Upper lobe of left lung (tissue), 6 donors: ENCODE measurements around the gene JUNB. TPM values are rescaled to one million over a fixed set of nuclear protein-coding genes. Genes with fewer than 3 reads are reported as not detected.

Source experiments
- ATAC-seq, 2 donors: fragments of 200-7000 bp; cut with Tn5 transposase; one replicate each; pipeline ENCODE4 v1.9.1; 2022; ENCODE audit warnings: mild to moderate bottlenecking in 2 of 2, moderate library complexity in 2 of 2; ENCODE audit not compliant: low FRiP score in 2 of 2
- DNase-seq, 2 donors: peaks; one replicate each; pipeline ENCODE4 v3.0.0-alpha.2; 2019 to 2020
- H3K27ac ChIP-seq, 4 donors: fragments of 200-600 bp; sonication (generic); one replicate each; pipeline ENCODE4 v1.5.1; 2016 to 2019
- H3K27me3 ChIP-seq, 4 donors: fragments of 200-600 bp; sonication (generic); one replicate each; pipeline ENCODE4 v1.5.1; 2017 to 2019
- H3K36me3 ChIP-seq, 4 donors: fragments of 200-600 bp; sonication (generic); one replicate each; pipeline ENCODE4 v1.5.1; 2016 to 2019
- H3K4me1 ChIP-seq, 4 donors: fragments of 200-600 bp; sonication (generic); one replicate each; pipeline ENCODE4 v1.5.1; 2018 to 2019
- H3K4me3 ChIP-seq, 4 donors: fragments of 200-600 bp; sonication (generic); one replicate each; pipeline ENCODE4 v1.5.1; 2017 to 2019; ENCODE audit warnings: mild to moderate bottlenecking in 2 of 4, moderate library complexity in 1 of 4
- H3K9me3 ChIP-seq, 4 donors: fragments of 200-600 bp; sonication (generic); one replicate each; pipeline ENCODE4 v1.5.1; 2018 to 2019
- EP300 ChIP-seq, 4 donors: sonication (generic); formaldehyde crosslinking; IDR thresholded peaks; one replicate each; pipeline ENCODE4 v1.5.1; 2017; ENCODE audit warnings: antibody characterized with exemption in 4 of 4, control low read depth in 2 of 4
- POLR2A ChIP-seq, 4 donors: fragments of 450-650 bp; IDR thresholded peaks; one replicate each; pipeline ENCODE4 v1.5.1; 2016 to 2017; ENCODE audit warnings: antibody characterized with exemption in 4 of 4, mild to moderate bottlenecking in 2 of 4
- POLR2AphosphoS5 ChIP-seq, 2 donors: sonication (generic); formaldehyde crosslinking; IDR thresholded peaks; one replicate each; pipeline ENCODE4 v1.5.1; 2017; ENCODE audit warnings: antibody characterized with exemption in 2 of 2
- WGBS, 2 donors: methylation state at CpG; one replicate each; pipeline ENCODE4 v1.1.5; 2017 to 2018; 5-methylcytosine and 5-hydroxymethylcytosine counted together
- total RNA-seq, 6 donors: library from RNA; depleted of rRNA in 4 of 6; stranded (reverse); fragments of >200 nt in 4 of 6; gene quantifications; one replicate each; pipeline versions ENCODE4 v1.1.0 to v1.2.1, GENCODE V29; 2016 to 2021
- TF ChIP-seq, protein P1 (sequence below), 6 experiments: fragments of 450-650 bp in 4 of 6; fragments of 200-600 bp in 2 of 6; sonication (generic) in 2 of 6; IDR thresholded peaks; one replicate each; pipeline ENCODE4 v1.5.1; 2016 to 2019; ENCODE audit warnings: antibody characterized with exemption in 6 of 6
- donor health status: DM: no; HTN: no; CAD: no; lungs with moderate emphysema.
- donor health status: DM: no; HTN: yes; CAD: no; lungs with severe emphysema.

The JUNB gene
- total RNA-seq, 6 donors from 2014 or later: 127 to 422 (median 354) TPM

DNA sequence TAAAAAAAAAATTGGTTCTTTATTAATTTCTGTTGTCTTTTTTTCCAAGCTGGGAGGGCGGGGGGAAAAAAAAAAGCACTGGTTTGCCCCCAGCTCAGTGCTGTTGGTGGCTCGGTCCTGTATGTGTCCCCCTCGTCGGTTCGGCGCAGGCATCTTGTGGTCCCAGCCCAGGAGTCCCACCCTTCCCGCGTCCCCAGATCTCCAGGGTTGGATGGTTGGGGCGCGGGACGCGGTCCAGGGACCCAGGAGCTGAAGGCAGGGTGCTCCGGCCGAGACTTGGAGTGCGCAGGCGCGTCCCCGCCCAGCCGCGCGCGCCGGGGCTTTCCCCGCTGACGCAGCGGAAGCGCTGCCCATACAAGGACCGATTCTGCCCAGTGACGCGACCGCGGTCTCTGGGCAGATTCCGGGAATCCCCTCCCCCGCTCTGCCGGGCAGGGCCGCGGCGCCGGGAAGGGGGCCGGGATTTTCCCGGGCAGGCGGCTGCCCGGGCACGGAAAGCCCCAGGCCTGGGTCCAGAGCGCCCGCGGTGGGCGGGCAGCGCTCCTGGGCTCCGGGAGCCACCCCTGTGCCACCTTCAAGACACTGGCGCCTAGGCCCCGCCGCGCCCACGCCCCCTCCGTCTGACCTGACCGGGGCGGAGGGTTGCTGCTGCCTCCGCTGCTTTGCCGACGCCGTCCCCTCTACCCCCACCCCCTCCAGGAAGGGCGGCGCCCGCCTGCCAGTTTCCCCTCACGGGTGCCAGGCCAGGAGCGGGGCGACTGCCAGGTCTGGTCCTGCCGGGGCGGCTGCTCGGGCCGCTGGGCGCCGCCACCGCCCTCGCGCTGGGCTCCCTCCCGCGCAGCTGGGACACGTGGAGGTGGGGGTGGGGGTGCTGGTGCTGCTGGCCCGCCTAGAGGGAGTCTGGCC is 2.3 kb downstream of the JUNB start:
- DNase-seq (peak; percentile 91 to 98), ATAC-seq (peak; percentile 40 to 45)
- no peaks in the 10 kb centered on the region for H3K27me3 ChIP-seq
- peaks cover 32 to 46% (median 36%) of the 10 kb centered on the region in 4 donors for H3K4me1 ChIP-seq
- H3K36me3 ChIP-seq: peaks cover 0 to 12% (median 0%) of the 10 kb centered on the region in 4 donors
- H3K9me3 ChIP-seq: no peaks in the 10 kb centered on the region
- H3K27ac ChIP-seq: peak overlapping the region; percentile 96 to 100 (median 98)
- TF ChIP-seq EP300 (IDR thresholded peaks at IDR 0.05) (peak; percentile 82 to 99 (median 98)), POLR2A (IDR thresholded peaks at IDR 0.05) (peak; percentile 6 to 92 (median 70)), POLR2AphosphoS5 (IDR thresholded peaks at IDR 0.05) (peak; percentile 94 to 99)
- TF ChIP-seq, protein P1, sequence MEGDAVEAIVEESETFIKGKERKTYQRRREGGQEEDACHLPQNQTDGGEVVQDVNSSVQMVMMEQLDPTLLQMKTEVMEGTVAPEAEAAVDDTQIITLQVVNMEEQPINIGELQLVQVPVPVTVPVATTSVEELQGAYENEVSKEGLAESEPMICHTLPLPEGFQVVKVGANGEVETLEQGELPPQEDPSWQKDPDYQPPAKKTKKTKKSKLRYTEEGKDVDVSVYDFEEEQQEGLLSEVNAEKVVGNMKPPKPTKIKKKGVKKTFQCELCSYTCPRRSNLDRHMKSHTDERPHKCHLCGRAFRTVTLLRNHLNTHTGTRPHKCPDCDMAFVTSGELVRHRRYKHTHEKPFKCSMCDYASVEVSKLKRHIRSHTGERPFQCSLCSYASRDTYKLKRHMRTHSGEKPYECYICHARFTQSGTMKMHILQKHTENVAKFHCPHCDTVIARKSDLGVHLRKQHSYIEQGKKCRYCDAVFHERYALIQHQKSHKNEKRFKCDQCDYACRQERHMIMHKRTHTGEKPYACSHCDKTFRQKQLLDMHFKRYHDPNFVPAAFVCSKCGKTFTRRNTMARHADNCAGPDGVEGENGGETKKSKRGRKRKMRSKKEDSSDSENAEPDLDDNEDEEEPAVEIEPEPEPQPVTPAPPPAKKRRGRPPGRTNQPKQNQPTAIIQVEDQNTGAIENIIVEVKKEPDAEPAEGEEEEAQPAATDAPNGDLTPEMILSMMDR (IDR thresholded peaks at IDR 0.05): no peak
- 0% methylated on average over 28 to 38 of the region's 81 CpGs for WGBS, 2 donors
- peak overlapping the region; percentile 84 to 96 (median 94) for H3K4me3 ChIP-seq

DNA sequence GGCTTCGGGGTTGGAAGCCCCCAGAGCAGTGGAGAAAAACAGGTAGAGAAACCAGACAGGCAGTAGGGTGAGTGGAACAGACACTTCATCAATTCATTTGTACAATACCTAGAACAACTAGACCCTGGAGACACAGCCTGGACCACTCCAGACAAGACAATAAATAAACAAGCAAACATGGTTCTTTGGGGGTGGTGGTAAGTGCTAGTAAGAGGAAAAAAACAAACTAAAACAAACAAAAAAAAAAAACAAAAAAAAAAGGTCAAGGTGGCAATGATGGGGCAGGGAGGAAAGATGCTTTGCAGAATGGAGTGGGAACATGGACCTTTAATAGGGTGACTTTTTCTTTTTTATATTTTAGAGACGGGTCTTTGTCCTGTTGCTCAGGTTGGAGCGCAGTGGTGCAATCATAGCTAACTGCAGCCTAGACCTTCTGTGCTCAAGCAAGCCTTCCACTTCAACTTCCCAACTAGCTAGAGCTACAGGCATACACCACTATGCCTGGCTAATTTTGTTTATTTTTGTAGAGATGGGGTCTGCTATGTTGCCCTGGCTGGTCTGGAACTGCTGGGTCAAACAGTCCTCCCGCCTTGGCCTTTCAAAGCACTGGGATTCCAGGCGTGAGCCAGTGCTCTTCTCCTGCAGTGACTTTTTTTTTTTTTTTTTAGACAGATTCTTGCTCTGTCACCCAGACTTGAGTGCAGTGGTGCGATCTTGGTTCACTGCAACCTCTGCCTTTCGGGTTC is 3.1 kb downstream of the JUNB start:
- ATAC-seq (no peak), DNase-seq (peak in 1 of 2 donors; percentile 31)
- peak overlapping the region in 3 of 4 donors; percentile 84 to 96 (median 93) for H3K4me3 ChIP-seq
- peaks cover 25 to 37% (median 28%) of the 10 kb centered on the region in 4 donors for H3K4me1 ChIP-seq
- TF ChIP-seq POLR2A (IDR thresholded peaks at IDR 0.05) (no peak), POLR2AphosphoS5 (IDR thresholded peaks at IDR 0.05) (no peak), EP300 (IDR thresholded peaks at IDR 0.05) (no peak)
- TF ChIP-seq, protein P1 (IDR thresholded peaks at IDR 0.05): no peak
- H3K27ac ChIP-seq: peak overlapping the region; percentile 96 to 100 (median 98)
- no peaks in the 10 kb centered on the region for H3K9me3 ChIP-seq
- peaks cover 0 to 21% (median 6%) of the 10 kb centered on the region in 4 donors for H3K36me3 ChIP-seq
- no peaks in the 10 kb centered on the region for H3K27me3 ChIP-seq
- 72 to 75% methylated on average over 7 of the region's 7 CpGs for WGBS, 2 donors

DNA sequence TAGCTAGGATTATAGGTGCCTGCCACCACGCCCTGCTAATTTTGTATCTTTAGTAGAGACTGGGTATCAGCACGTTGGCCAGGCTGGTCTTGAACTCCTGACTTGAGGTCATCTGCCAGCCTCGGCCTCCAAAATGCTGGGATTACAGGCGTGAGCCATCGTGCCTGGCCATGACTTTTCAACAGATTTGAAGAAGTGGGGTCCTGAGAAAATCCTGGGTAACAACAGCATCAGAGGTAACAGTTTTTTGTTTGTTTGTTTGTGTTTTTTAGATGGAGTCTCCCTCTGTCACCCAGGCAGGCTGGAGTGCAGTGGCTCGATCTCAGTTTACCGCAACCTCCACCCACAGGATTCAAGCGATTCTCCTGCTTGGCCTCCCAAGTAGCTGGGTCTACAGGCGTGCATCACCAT is 3.7 kb downstream of the JUNB start:
- ATAC-seq: no peak
- 89 to 97% methylated on average over 6 to 9 of the region's 9 CpGs for WGBS, 2 donors
- H3K4me3 ChIP-seq: peak overlapping the region in 1 of 4 donors; percentile 96

More for the DNA sequence above, 3.7 kb downstream of the JUNB start:
- H3K36me3 ChIP-seq: peaks cover 0 to 27% (median 10%) of the 10 kb centered on the region in 4 donors
- no peak for TF ChIP-seq POLR2AphosphoS5 (IDR thresholded peaks at IDR 0.05)
- TF ChIP-seq POLR2A (IDR thresholded peaks at IDR 0.05): no peak
- TF ChIP-seq, protein P1 (IDR thresholded peaks at IDR 0.05): no peak
- no peak for TF ChIP-seq EP300 (IDR thresholded peaks at IDR 0.05)
- H3K27me3 ChIP-seq: no peaks in the 10 kb centered on the region
- peak overlapping the region; percentile 96 to 100 (median 98) for H3K27ac ChIP-seq
- no peaks in the 10 kb centered on the region for H3K9me3 ChIP-seq
- H3K4me1 ChIP-seq: peaks cover 25 to 37% (median 29%) of the 10 kb centered on the region in 4 donors
- DNase-seq: no peak
